Activated T-cell treated with anti-CD3 and anti-CD28 coated beads for 48 hours (primary cell): ENCODE data around the gene PLEKHF1.
A peak's percentile ranks its signal among the peaks of the same experiment; 100 is the strongest.

Experiments
- DNase-seq: peaks from one replicate; pipeline ENCODE4 v3.0.0-alpha.2; 2020; ENCODE audit warnings: low read depth

Gene PLEKHF1

DNA sequence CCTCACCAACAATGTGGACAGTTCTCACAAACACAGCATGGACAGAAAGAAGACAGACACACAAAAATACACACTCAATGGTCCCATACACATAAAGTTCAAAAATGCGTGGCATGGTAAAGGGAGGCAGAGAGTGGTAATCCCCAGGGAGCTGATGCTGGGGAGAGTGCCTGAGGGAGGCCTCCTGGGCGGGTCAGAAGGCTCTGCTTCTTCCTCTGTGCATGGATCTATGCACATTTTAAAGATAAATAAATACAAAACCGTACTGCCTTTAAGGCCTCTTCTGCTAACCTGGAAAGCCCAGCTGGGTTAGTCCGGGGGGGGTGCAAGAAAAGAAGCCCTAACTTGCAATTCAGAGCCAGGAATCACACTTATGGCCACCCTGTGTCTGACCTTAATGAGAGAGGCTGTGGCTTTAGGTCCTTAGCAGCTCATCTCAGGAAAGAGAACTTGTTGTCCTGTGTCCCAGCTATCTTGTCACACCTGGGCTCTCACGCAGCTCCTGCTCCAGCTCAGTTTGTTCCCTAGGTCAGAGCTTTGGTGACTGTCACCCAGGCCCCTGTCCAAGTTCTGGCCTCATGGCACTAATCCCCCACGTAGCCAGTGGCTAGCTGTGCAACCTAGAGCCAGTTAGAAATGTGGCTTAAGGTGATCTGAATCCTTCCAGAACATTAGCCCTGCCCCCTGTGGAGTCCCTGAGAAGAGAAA, 30.7 kb upstream of the PLEKHF1 start:
- no peak for DNase-seq

DNA sequence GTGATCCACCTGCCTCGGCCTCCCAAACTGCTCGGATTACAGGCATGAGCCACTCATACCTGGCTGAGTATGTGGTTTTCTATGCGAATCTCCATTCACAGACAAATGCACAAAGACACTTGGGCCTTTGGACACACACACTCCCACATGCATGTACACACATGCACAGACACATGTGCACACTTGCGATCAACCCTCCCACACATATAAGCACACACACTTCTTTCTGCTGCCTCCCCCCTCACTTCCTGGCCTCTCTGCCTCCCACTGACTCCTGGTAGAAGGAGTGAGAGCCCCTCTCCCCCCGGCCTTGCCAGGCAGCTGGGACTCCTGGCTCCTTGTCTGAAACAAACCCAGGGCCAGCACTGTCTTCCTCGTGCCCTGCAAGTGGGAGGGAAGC, 29.3 kb upstream of the PLEKHF1 start:
- no peak for DNase-seq

DNA sequence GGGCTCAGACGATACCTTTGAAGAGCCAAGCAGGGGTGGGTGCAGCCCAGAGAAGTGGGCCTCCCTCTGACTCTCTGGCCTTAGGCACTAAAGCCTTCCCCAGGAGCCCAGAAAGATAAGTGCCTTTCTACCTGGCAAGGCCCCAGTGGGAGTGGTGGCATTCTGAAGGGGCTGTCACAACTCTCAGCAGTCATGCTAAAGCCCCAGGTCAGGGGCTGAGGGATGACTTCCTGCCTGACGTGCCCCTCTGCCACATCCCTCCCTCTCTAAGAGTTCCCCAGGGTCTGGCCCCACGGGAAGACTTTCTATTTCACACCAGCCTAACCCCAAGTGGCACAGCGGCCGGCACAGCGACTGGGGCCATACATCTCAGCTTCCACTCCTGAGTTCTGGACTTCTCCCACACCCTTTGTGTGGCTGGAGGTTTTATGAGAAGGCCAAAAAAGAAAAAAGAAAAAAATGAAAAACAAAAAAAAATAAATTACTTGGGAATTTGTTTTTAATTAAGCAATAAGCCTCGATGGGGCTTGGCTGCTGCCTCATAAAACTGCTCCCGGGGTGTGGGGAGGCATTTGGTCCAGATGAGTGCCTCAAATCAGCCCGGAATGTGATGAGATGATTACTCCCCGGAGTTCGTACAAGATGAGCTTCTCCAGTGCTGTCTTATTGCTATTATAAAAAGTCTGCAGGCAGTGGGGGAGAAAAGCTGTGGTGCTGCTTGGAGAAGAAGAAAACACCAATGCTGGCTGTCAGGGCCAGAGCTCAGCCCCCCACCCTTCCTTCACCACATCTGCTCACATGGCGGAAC, 28.5 kb upstream of the PLEKHF1 start:
- no peak for DNase-seq

DNA sequence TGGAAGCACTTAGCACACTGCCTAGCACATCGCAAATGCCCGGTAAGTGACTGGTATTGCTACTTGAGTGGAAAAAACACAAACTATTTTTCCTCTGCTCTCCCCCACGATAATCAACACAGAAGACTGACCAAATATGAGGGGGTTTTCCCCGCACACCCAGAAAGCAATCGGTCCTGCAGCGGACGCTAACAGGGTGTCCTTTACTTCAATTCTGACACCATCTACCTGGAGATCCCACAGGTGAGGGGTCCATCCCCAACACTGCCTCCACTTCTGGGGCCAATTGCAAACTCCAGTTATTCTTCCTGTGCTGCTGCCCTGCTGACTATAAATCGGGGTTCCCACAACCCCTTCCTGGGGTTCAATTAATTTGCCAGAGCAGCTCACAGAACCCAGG, 26.2 kb upstream of the PLEKHF1 start:
- no peak for DNase-seq

DNA sequence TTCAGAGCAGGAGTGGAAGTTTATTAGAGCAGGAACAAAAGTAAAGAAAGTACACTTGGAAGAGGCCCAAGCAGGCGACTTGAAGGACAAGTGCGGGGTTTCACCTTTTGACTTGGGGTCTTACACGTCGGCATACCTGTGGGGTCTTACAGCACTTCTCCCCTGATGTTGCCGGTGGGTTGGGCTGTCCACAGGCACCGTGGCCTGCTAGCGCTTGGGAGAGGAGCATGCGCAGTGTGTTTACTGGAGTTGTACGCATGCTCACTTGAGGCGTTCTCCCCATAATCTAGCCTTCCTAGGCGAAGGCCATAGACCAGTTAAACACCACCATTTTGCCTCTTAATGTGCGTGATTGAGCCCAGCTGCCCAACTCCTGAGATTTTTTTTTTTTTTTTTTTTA, 25.0 kb upstream of the PLEKHF1 start:
- DNase-seq, result no peak

DNA sequence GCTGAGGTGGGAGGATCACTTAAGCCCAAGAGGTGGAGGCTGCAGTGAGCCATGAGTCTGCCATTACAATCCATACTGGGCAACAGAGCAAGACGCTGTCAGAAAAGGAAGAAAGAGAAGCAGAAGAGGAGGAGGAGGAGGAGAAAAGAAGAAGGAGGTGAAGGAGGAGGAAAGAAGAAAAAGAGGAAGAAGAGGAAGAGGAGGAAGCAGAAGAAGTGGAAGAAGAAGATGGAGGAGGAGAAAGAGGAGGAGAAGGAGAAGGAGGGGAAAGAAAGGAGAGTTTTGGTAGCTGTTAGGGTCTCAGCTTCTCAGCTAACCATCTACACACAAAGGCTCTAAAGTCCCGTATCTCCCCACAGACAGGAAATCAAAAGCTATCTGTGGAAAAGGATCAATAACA, 23.7 kb upstream of the PLEKHF1 start:
- DNase-seq, result no peak

DNA sequence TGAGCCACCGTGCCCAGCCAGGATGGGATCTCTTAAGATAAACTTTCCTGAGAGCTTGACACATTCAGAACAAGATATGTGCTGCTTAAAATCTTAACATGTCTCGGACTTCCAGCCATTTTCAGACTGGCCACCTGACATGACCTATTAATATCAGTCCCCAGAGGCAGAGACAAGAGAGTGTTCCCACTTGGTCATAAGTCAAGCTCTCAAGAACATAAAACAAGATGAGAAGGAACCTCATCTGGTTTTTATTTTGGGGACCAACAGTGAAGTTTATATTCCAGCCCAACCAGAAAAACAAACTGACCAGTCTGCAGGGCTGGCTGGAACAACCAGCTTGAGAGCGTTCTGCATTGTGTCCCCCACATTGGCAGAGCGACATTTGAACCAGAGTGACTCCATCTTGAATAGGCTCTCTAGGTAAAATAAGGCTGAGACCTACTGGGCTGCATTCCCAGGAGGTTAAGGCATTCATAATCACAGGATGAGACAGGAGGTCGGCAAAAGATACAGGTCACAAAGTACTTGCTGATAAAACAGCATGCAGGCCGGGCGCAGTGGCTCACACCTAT, 21.8 kb upstream of the PLEKHF1 start:
- no peak for DNase-seq

DNA sequence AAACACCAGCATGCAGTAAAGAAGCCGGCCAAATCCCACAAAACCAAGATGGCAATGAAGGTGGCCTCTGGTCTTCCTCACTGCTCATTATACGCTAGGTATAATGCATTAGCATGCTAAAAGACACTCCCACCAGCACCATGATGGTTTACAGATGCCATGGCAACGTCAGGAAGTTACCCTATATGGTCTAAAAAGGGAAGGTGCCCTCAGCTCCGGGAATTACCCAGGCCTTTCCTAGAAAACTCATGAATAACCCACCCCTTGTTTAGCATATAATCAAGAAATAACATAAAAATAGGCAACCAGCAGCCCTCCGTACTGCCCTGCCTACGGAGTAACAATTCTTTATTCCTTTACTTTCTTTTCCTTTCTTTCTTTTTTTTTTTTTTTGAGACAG, 21.1 kb upstream of the PLEKHF1 start:
- no peak for DNase-seq

DNA sequence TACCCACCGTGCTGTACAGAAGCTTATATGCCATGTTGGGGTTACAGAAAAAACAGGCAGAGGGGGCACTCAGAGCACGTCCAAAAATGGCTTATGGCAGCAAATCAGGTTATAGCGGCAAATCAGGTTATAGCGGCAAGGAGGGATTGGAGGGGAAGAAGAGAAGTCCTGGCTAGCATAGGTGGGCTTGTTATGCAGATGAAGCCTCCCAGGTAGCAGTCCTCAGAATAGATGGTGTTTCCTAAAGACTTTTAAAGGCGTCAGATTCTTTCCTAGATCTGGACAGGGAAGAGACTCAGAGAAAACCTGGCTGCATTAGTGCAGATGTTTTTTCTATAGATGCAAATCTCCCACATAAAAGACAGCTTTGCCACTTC, 19.8 kb upstream of the PLEKHF1 start:
- no peak for DNase-seq

DNA sequence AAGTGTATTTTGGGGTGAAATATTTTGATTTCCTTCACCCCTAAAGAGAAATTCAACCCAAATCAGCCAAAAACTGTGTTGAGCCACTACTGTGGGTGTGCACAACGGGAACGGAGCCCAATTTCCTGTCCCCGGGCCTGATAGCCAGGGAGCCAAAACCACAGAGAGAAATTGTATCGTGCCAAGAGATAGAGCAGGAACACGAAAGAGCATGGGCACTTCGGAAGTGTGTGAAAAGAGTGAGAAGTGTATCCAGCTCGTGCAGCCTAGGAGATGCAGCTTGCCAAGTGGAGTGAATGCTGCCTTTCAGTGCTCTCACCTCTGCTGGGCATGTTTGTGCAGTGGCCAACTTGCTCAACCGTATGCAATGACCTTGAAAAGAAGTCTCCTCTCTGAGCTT, 19.4 kb upstream of the PLEKHF1 start:
- no peak for DNase-seq

DNA sequence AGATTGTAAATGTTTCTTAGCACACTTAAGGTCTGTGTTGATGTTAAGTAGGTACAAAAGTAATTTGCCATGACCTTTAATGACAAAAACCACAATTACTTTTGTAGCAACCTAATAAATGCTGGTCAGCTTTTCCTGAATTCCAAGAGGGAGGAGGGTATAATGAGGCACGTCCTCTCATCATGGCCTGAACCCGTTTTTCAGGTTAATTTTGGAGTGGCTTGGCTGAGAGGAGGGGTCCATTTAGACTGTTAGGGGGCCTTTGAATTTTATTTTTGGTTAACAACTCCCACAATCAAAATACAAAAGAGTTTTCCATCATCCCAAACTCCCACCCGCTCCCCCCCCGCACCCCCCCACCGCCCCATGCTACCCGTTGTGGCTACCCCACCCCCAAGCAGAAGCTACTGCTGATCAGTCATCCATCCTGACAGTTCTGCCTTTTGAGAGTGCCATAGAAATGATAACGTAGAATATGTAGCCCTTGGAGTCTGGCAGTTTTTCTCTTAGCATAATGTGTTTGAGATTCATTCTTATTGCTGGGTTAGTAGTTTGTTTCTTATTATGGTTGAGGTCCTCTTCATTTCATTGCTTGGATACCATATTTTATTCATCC, 14.4 kb upstream of the PLEKHF1 start:
- DNase-seq, result no peak

DNA sequence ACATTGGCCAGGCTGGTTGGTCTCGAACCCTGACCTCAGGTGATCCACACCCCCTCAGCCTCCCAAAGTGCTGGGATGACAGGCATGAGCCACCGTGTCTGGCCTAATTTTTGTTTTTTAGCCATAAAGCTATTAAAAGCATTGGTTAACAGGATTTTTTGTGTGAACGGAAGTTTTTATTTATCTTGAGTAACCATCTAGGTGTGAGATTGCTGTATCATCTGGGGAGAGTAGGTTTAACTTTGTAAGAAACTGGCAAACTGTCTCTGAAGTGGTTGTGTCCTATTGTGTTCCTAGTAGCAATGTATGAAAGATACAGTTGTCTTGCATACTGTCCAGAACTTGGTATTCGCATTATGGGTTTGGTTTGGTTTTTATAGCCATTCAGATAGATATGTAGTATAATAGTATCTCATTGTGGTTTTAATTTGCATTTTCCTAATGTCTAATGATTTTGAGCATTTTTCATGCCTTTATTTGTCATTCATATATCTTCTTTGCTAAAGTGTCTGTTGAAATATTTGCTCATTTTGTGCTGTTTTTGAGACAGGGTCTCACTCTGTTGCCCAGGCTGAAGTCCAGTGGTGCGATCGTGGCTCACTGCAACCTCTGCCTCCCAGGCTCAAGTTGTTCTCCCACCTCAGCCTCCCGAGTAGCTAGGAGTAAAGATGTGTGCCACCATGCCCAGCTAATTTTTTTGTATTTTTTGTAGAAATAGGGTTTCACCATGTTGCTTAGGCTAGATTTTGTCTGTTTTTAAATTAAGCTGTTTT, 13.5 kb upstream of the PLEKHF1 start:
- no peak for DNase-seq

DNA sequence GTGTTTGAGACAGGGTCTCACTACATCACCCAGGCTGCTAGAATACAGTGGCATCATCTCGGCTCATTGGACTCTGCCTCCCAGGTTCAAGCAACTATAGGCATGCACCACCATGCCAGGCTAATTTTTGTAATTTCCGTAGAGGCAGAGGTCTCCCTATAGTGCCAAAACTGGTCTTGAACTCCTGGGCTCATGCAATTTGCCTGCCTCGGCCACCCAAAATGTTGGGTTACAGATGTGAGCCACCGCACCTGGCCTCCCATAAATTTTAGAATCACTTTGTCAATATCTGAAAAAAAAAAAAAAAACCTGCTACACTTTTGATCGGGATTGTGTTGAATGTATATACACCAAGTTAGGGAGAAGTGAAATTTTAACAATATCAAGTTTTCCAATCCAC, 11.9 kb upstream of the PLEKHF1 start:
- DNase-seq, result no peak

DNA sequence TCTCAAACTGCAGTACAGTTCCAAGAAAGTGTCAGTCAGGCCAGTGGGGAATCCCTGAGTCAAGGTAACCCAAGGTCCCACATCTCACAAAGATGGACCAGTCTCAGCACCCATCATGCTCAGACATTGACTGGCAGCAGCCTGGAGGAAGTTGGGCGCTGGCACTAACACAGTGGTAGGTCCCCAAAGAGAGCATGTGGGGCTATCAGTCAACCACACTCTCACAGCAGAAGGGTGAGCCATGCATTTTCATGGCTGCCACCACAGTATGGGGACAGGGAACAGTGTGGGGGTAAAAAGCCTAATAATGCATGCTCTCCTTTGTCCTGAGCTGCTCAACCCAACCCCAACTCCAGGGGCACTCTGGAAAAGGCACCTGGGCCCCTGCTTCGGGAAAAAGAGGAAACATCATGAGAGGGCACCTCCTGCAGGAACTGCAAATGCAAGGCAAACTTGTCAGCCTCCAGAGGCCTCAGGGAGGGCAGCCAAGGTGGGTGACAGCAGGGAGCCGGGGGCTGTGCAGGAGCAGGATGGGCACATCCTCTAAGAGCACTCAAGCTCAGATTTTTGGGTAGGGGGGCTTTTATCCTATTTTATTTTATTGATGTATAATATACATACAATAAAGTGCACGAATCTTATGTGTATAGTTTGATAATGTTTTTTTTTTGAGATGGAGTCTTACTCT, 9.5 kb upstream of the PLEKHF1 start:
- no peak for DNase-seq

DNA sequence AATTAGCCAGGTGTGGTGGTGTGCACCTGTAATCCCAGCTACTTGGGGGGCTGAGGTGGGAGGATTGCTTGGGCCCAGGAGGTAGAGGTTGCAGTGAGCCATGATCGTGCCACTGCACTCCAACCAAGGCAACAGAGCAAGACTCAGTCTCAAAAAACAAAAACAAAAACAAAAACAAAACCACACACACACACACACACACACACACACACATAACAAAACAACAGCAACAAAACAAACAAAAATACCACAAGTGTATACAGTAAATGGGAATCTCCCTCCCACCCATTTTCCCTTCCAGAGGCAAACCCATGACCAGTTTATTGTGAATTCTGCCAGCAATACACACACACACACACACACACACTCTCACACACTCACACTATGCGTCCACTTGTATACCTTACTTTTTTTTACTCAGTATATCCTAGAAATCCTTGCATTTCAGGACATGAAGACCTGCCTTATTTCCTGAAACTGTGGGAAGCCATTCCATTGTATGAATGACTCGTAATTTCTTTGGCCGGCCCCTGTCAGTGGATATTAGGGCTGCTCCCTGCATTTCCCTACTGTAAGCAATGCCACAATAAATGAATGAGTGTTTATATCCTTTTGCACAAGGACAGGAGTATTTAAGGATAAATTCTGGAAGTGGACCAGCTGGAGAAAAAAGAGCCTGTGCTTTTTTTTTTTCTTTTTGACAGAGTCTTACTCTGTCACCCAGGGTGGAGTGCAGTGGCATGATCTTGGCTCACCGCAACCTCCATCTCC, 6.9 kb upstream of the PLEKHF1 start:
- DNase-seq, result no peak

DNA sequence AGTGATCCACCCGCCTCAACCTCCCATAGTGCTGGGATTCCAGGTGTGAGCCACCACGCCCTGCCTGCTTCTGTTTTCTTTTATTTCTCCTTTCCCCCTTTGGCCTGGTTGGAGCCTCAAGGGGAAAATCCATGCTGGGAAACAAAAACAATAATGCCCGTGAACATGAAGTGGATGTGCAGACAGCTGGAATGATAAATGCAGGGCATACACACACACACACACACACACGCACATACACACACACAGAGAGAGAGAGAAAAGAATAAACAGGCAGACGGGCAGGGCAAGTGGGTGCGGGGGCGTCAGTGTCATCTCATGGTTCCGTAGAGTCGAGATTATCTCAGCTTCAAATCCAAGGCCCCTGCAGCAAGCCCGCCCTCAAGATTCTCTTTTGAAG, 4.4 kb upstream of the PLEKHF1 start:
- DNase-seq, result peak; percentile 52

DNA sequence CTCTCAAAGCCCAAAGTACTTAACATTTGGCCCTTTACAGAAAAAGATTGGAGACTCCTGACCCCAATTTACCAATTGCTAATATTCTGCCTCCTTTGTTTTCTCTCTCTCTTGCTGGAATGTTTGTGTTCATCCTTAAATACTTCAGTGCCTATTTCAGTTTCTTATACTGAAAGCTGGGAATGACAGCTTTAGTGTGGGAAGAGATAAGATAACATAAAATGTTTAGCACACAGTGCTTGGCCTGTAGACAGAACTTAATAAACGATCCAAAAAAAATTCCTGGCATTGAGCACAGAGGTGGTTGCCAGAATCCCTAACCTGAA, 3.0 kb upstream of the PLEKHF1 start:
- DNase-seq, result no peak

DNA sequence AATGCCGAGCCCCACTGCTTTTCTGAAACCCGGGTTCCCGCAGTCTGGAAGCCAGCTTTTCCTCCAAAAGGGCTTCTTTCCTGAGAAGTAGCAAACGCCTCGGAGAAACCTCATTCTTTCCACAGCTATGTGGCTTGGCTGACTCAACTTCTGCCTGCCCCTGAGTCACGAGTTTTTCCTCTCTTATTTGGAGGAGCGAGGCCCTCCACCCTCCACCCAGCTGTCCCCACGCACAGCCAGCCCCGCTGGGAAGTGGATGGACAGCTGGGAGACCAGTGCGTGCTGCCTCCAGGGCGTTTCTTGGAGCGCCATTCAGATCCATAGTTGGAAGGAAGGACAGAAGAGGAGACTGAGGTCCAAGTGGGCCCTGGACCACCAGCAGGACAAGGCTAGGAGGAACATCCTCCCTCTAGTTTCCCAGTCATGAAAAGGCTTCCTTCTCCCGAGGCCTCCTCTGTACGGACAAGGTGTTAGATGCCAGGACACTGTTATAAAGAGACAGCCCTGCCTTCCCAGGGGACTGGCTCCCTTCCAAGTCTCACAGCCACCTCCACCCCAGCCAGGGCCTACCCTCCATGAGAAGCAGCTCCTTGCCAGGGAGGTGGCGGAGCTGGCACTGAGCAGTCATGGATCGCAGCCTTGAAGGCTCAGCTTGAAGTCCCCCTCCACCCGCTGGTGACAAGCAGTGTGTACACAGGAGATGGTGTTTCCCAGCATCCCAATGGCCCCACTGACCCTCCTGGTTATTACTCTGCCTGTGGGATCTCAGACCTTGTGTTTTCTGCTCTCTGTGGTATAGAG, 2.5 kb upstream of the PLEKHF1 start:
- peak; percentile 39 for DNase-seq

DNA sequence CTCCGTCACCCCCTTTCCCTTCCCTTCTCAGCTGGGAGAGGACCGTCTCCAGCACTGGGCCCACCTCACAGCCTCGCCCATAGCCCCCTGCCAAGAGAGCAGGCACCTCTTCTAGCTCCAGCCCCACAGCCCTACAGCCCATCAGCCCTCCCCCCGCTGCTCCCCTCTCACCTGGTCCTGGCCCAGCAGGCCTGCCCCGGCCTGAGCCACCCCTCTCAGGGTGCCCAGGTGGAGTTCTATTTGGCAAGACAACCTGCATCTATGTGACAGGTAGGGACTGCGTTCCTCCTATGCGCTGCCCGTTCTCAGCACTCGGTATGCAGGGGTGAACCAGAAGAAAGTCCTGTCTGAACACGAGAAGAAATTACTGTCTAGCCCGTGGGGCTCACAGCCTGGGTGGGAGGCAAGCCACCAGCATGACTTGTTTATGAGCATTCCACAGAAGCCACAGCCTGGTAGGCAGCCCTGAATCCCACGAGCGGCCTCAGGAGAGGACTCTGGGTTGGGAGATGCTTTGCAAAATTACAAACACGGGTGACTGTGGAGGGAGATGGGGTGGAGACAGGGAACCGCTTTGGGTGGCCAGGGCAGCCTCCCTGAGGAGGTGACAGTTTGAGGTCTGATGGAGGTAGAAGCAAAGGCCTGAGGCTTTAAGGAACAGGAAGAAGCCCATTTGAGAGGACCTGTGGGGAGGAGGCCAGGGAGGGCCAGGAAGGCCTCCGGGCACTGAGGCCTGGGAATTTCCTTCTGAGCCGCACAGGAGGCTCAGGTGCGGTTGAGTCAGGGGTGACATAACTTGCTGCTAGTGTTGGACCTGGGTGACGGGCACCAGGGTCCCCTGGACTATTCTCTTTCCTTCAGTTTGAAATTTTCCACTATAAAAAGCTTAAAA, 1.2 kb upstream of the PLEKHF1 start:
- no peak for DNase-seq
